ENCODE results near the gene PROCA1.

- no peak for TF ChIP-seq POLR2A (IDR thresholded peaks at IDR 0.05; ENCODE audit: extremely low read depth, insufficient read length)
- no peak for TF ChIP-seq CTCF (IDR thresholded peaks at IDR 0.05; ENCODE audit: low read depth, low read length)
- TF ChIP-seq MAX (IDR thresholded peaks at IDR 0.05; ENCODE audit: low read depth, low read length): no peak
- TF ChIP-seq MYC (IDR thresholded peaks at IDR 0.05; ENCODE audit: low read depth, low read length): no peak
Measured at GRCh38 chr17:28755486-28755885, 43.8 kb upstream of the PROCA1 start.

Data from NB4 (cell line).